Stimulated activated CD8-positive, alpha-beta memory T cell treated with anti-CD3 and anti-CD28 coated beads, Interleukin-4, amount 100 ng/mL, for 48 hours (primary cell): Measurements from ENCODE around the gene LRRC17.

Source experiments
- DNase-seq: peaks from one replicate; pipeline ENCODE4 v3.0.0-alpha.2; 2020

The LRRC17 gene

DNA sequence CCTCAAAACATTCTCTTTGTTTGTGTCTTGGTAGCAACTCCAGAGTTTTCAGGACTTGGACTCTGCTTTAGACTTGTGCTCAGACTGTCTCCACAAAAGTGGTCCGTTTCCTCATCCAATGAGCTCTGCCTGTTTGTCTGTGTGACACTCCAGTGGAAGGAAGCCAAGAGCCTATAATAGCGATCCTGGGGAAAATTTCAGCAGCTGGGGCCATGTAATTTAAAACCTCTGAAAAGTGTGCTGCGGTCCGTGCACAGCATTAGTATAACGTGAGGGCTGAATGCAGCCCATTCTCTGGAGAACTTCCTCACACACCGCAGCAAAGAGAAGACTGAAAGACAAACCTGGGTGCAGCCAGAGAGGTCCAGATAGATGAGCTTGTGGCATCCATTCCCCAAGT is at the start of gene LRRC17:
Gene LRRC17 (plus strand): TSS at position 259 of the 400 bp plus-strand sequence. CDS start 20,914 bp downstream, outside the sequence.
- DNase-seq: no peak

GRCh38 chr7:102864958-102865357 is 47.8 kb upstream of the LRRC17 start:
- DNase-seq: no peak

DNA sequence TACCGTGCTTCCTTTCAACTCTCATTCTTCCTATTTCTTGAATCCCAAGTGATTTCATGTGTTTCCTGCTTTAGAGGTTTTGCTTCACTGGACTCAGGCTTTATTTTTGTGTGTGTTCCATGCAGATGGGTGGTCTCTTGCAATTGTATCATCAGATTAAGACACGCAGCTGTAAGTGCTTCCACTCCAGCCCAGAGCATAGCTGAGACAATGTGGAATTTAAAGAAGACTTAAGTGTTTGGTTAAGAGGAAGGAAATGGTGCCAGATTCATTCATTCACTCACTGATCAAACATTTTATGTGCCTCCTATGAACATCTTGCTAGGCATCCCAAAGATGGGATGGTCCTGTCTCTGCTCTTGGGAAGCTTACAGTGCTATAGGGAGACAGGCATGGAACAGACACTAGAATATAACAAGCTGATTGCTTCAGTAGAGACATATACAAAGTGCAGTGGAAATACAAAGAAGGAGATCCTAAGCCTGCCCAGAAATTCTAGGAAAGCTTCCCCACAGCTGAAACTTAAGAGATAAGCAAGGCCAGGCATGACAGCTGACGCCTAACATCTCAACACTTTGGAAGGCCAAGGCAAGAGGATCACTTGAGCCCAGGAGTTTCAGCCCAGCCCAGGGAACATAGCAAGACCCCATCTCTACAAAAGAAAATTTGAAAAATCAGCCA is 46.1 kb upstream of the LRRC17 start:
- DNase-seq: no peak

DNA sequence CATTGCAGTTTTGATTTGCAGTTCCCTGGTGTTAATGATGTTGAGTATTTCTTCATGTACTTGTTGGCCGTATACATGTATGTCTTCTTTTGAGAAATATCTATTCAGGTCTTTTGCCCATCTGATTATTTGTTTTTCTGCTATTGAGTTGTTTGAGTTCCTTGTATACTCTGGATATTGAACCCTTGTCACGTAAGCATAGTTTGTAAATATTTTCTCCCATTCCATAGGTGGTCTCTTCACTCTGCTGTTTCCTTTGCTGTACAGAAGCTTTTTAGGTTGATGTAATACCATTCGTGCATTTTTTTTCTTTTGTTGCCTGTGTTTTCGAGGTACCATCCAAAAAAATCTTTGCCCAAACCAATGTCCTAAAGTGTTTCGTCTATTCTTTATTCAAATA is 43.6 kb upstream of the LRRC17 start:
- no peak for DNase-seq

- no peak for DNase-seq
Observed at GRCh38 chr7:102872460-102872859, 40.3 kb upstream of the LRRC17 start.

DNA sequence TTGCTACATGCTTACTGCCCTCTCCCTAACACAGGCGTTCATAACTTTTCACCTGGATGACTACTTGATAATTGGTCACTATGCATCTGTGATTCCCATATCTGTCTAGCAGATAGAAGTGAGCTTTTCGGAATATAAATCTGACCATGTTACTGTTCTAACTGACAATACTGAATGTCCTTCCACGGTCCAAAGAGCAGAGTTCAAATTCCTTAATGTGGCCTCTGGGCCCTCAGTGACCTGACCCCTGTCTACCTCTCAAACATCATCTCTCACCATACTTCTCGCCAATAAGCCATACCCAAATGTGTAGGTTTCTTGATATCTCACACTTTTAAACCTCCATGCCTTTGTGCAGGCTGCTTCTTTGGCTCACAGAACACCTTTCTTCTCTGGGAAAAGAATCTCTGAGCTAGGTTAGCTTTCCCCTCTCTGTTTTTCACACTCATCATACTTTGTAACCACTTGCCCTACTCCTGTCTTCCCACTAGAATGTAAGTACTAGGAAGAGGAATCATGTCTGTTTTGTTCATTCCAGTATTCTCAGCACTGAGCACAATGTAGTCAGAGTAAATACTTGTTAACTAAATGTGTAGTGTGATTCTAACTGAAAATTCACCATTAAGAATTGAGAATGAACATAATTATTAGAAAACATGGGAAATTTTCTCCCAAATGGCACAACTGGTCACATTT is 39.2 kb upstream of the LRRC17 start:
- DNase-seq: no peak

DNA sequence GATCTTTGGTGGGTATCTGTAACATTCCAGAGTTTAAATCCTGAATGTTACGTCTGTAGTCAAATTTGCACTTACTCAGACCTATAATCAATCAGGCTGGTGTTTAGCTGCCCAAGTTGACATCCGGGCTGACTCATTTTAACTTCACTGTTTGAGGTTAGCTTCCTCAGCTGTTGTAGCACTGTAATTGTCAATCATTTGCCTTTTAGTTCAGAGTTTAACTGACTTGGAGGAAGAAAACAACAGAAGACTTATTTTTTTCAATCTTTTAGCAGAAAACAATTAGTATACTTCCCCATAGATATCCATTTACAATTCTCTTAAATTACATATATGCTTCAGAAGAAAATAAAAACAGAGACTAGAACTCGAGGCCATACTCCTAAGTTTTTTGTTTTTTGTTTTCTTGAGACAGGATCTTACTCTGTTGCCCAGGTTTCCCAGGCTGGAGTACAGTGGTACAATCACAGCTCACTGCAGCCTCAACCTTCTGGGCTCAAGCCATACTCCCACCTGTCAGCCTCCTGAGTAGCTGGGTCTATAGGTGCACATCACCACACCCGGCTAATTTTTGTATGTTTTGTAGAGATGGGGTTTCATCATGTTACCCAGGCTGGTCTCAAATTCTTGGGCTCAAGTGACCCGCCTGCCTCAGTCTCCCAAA is 38.5 kb upstream of the LRRC17 start:
- no peak for DNase-seq

GRCh38 chr7:102874966-102875365 is 37.8 kb upstream of the LRRC17 start:
- no peak for DNase-seq

GRCh38 chr7:102875700-102876295 is 37.0 kb upstream of the LRRC17 start:
- DNase-seq: peak; percentile 38

- no peak for DNase-seq
Observed at GRCh38 chr7:102883098-102883860, 29.5 kb upstream of the LRRC17 start.

- DNase-seq: no peak
Observed at GRCh38 chr7:102888561-102889233, 24.1 kb upstream of the LRRC17 start.

GRCh38 chr7:102889851-102890250 is 22.9 kb upstream of the LRRC17 start:
- no peak for DNase-seq

DNA sequence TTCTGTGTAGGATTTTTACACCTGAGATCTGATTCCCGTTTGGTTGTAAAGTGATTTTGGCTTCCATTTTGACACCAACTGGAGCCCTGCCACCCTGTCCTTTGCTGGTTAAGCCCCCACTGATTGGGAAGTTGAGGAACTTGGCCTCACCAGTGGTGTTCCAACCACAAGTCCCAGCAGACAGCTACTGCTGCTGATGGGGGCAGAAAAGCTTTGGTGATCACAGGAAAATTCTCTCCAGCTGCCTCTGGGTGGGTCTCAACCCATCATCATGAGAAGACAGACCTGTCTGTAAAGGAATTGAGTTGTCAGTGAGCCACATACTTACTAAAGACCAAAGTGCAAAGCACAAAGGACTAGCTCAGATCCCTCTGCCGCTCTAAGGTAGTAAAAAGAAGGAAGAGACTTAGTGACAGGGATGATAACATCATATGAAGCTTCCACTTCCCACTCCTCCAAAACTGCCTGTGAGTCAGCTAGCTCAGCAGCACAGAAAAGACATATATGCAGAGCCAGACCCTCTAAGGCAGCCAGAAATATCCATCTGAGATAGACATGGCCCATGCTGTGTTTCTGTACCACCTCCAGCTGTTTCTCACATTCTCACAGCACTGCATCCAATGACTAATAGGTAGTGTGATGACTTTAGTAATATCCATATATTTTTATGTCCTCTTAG is 22.4 kb upstream of the LRRC17 start:
- DNase-seq: no peak

GRCh38 chr7:102890971-102891692 is 21.7 kb upstream of the LRRC17 start:
- no peak for DNase-seq

DNA sequence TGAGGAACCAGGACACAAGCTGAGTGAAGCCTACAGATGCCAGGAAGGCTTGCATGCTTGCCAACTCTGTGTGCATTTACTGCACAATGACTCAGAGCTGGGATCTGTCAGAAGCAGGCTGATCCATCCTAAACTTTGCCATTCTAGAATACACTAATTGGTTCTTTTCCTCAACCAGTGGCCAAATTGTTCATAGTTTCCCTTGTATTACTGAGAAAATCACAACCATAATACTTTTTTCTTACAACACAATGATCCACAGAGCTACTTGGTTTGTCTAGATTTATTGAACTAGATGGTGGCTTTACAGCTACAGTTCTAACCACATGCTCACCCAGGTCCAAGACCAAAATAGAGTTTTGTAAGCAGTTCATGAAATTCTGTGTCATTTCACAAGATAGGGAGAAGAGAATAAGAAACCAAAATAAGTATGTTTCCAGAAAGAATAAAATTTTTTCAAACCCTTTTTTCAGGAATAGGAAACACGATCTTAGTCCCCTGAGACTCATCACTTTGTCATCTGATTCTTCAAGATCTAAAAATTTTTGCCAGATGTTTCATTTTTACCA is 21.0 kb upstream of the LRRC17 start:
- DNase-seq: no peak

DNA sequence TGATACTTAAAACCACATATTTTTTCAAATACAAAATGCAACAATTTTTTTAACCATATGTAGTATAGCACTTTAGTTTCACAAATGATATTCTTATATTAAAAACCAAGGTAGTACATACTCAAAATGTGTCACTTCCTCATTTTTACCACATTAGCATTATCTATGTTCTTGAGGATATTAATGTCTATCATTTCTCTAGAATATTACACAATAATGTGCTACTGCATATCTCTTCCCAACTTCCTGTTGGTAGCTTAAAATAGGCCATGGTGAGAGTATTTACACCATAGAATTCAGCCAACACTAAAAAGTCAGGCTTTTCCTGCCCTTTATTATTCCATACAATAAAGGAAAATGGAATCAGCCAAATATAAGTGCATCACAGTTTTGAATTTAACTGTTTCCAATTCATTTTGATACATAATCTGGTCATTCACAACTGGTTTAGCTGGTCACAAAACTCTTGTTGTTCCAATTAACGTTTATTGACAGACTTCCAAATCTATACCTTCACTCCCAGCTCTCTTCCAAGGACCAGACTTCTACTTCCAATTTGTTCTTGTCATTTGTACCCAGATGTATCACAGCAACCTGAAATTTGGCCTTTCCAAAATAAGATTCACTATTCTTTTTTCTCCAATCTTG is 20.0 kb upstream of the LRRC17 start:
- DNase-seq: no peak

DNA sequence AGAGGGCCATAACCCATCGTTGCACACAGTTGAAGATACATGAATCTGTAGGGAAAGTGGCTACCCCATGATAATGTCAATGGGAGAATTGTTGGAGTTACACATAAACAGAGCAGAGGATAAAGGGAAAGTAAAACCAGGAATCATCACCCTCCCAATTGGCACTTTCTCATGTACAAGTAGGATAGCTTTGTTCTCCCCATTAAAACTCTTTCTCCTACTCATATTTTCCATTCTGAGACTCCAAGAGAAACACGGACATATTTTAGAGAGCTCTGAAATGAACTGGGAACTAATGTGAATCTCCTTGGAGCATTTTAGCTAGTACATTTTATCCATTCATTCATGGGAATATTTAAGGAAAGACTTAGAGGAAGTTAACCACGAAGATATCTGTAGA is 17.2 kb upstream of the LRRC17 start:
- no peak for DNase-seq

DNA sequence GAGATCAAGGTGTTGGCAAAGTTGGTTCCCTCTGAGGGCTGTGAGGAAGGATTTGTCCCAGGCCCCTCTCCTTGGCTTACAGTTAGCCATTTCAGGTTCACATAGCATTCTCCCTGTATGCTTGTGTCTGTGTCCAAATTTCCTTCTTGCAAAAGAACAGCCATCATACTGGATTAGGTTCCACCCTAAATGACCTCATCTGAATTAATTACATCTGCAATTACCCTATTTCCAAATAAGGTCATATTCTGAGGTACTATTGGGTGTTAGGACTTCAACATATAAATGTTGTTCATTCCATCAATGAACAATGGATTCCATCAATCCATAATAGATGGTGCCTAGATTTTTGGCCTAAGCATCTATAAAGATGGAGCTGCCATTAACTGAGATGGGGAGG is 16.2 kb upstream of the LRRC17 start:
- no peak for DNase-seq

- DNase-seq: no peak
Observed at GRCh38 chr7:102897211-102897631, 15.6 kb upstream of the LRRC17 start.
